HepG2 (cell line): Measurements from ENCODE around the gene ANKRD53. TPM values are rescaled to one million over a fixed set of nuclear protein-coding genes. Genes with fewer than 3 reads are reported as not detected.

ENCODE experiments used
- GABPA ChIP-seq, 2 experiments: IDR thresholded peaks; 2 replicates each; pipeline ENCODE4 v1.6.1; 2011 to 2016; ENCODE audit warnings: low read depth in 2 of 2, low read length in 1 of 2, missing biosample characterization in 1 of 2, missing genetic modification characterization in 1 of 2
- GZF1 ChIP-seq: sonication (generic); formaldehyde crosslinking; IDR thresholded peaks from 2 replicates; pipeline ENCODE4 v1.5.1; 2020; ENCODE audit warnings: mild to moderate bottlenecking, missing genetic modification reagents
- HDAC1 ChIP-seq: sonication (generic); formaldehyde crosslinking; IDR thresholded peaks from 2 replicates; pipeline ENCODE4 v1.5.1; 2020; ENCODE audit warnings: mild to moderate bottlenecking, missing genetic modification reagents
- HNRNPL ChIP-seq: fragments of 200-400 bp; formaldehyde crosslinking; IDR thresholded peaks from 2 replicates; pipeline ENCODE4 v1.6.1; 2017; ENCODE audit warnings: mild to moderate bottlenecking, low read depth, low read length
- KAT7 ChIP-seq: IDR thresholded peaks from 2 replicates; pipeline ENCODE4 v1.6.1; 2018; ENCODE audit warnings: borderline replicate concordance, missing compliant biosample characterization
- KLF16 ChIP-seq, 2 experiments: sonication (generic) in 1 of 2; formaldehyde crosslinking in 1 of 2; IDR thresholded peaks; 2 replicates each; pipeline versions ENCODE4 v1.6.1 to v1.8.0; 2016 to 2023; ENCODE audit warnings: missing genetic modification reagents in 2 of 2, missing compliant biosample characterization in 1 of 2
- KMT2B ChIP-seq: IDR thresholded peaks from 2 replicates; pipeline ENCODE4 v1.6.1; 2016; ENCODE audit warnings: missing genetic modification reagents, missing compliant biosample characterization
- MAFF ChIP-seq: IDR thresholded peaks from 2 replicates; pipeline ENCODE4 v1.6.1; 2011; ENCODE audit warnings: low read depth, low read length, improper control_type of control experiment
- MLXIP ChIP-seq: sonication (generic); formaldehyde crosslinking; IDR thresholded peaks from 2 replicates; pipeline ENCODE4 v1.9.0; 2021; ENCODE audit warnings: missing genetic modification reagents, borderline replicate concordance
- RFXANK ChIP-seq: IDR thresholded peaks from 2 replicates; pipeline ENCODE4 v1.6.1; 2016
- RXRB ChIP-seq: IDR thresholded peaks from 2 replicates; pipeline ENCODE4 v1.6.1; 2016; ENCODE audit warnings: borderline replicate concordance, missing genetic modification reagents, missing compliant biosample characterization
- SP5 ChIP-seq: IDR thresholded peaks from 2 replicates; pipeline ENCODE4 v1.6.1; 2016; ENCODE audit warnings: low read depth, borderline replicate concordance
- SPEN ChIP-seq: sonication (generic); formaldehyde crosslinking; IDR thresholded peaks from 2 replicates; pipeline ENCODE4 v1.5.1; 2020; ENCODE audit warnings: low read depth, mild to moderate bottlenecking, missing genetic modification reagents
- TIGD3 ChIP-seq: sonication (generic); formaldehyde crosslinking; IDR thresholded peaks from 2 replicates; pipeline ENCODE4 v1.5.1; 2020; ENCODE audit warnings: mild to moderate bottlenecking, missing genetic modification reagents, borderline replicate concordance
- TP53 ChIP-seq: sonication (generic); formaldehyde crosslinking; conservative IDR thresholded peaks from 2 replicates; pipeline ENCODE4 v1.4.0; 2020; ENCODE audit warnings: missing genetic modification reagents
- XRCC5 ChIP-seq: fragments of 200-400 bp; formaldehyde crosslinking; optimal IDR thresholded peaks from 2 replicates; pipeline ENCODE3; 2017; ENCODE audit warnings: mild to moderate bottlenecking, low read length
- ZBTB38 ChIP-seq: sonication (generic); formaldehyde crosslinking; IDR thresholded peaks from 2 replicates; pipeline ENCODE4 v1.5.1; 2020; ENCODE audit warnings: mild to moderate bottlenecking, missing genetic modification reagents
- ZBTB49 ChIP-seq: sonication (generic); formaldehyde crosslinking; IDR thresholded peaks from 2 replicates; pipeline ENCODE4 v1.4.0; 2020; ENCODE audit warnings: missing genetic modification reagents, borderline replicate concordance
- ZNF256 ChIP-seq: sonication (generic); formaldehyde crosslinking; conservative IDR thresholded peaks from 2 replicates; pipeline ENCODE4 v1.4.0; 2020; ENCODE audit warnings: missing genetic modification reagents
- ZNF331 ChIP-seq: sonication (generic); formaldehyde crosslinking; IDR thresholded peaks from 2 replicates; pipeline ENCODE4 v1.4.0; 2020; ENCODE audit warnings: missing genetic modification reagents
- ZNF510 ChIP-seq: sonication (generic); formaldehyde crosslinking; IDR thresholded peaks from 2 replicates; pipeline ENCODE4 v1.4.0; 2020; ENCODE audit warnings: low read depth, mild to moderate bottlenecking, missing genetic modification reagents
- ZNF761 ChIP-seq: sonication (generic); formaldehyde crosslinking; conservative IDR thresholded peaks from 2 replicates; pipeline ENCODE4 v1.4.0; 2020; ENCODE audit warnings: mild to moderate bottlenecking, missing genetic modification reagents
- polyA plus RNA-seq, 8 experiments: library from polyadenylated mRNA; depleted of rRNA in 3 of 8; stranded (reverse) in 7 of 8; unstranded in 1 of 8; fragments of >200 nt; fragmentation: Illumina TruSeq in 4 of 8; extraction: Trizol in 4 of 8; gene quantifications; 2 replicates each; pipeline versions ENCODE4 v1.2.1 to v1.2.3, GENCODE V29; 2011 to 2016; ENCODE audit warnings: low read depth in 4 of 8, missing spikeins in 1 of 8, mixed read lengths in 1 of 8; ENCODE audit not compliant: insufficient read depth in 1 of 8
- total RNA-seq, 5 experiments: library from RNA; depleted of rRNA; stranded (reverse); fragments of >200 nt; fragmentation: Illumina TruSeq; extraction: Trizol; gene quantifications; 2 replicates each; pipeline ENCODE4 v1.2.3, GENCODE V29; 2016; ENCODE audit warnings: low read depth in 1 of 5

ANKRD53 gene
- total and polyA plus RNA-seq, 2 of the 13 experiments (the other 11 are each of a cell fraction or from before 2014, with no cell fraction given): 0.15 TPM; not detected in 1

- TF ChIP-seq KLF16 (CRISPR knock-in tag; IDR thresholded peaks at IDR 0.05) (no peak), RXRB (CRISPR knock-in tag) (peak; percentile 22; the same call in 1 of the 2 replicates), SP5 (CRISPR knock-in tag) (peak; percentile 75; the same call in 1 of the 2 replicates), RFXANK (CRISPR knock-in tag) (0 out of 2 replicates have a peak, but pooled peaks have one; percentile 30), ZNF761 (CRISPR knock-in tag) (peak; percentile 72; the same call in 1 of the 2 replicates), ZNF256 (CRISPR knock-in tag) (0 out of 2 replicates have a peak, but pooled peaks have one; percentile 66), KAT7 (CRISPR knock-in tag) (no peak), MAFF (no peak), TIGD3 (CRISPR knock-in tag) (peak; percentile 89; the same call in 1 of the 2 replicates), SPEN (CRISPR knock-in tag) (peak; percentile 46; the same call in 1 of the 2 replicates), XRCC5 (peak; percentile 96), GABPA (IDR thresholded peaks at IDR 0.05; ENCODE audit: low read depth, low read length) (no peak), GABPA (CRISPR knock-in tag; IDR thresholded peaks at IDR 0.05; ENCODE audit: low read depth) (no peak), ZBTB38 (no peak), HDAC1 (peak; percentile 61; the same call in 1 of the 2 replicates), HNRNPL (no peak), TP53 (CRISPR knock-in tag) (no peak; the same call in 1 of the 2 replicates), KMT2B (CRISPR knock-in tag) (peak; percentile 48; the same call in 1 of the 2 replicates), ZBTB49 (CRISPR knock-in tag) (no peak), ZNF331 (CRISPR knock-in tag) (0 out of 2 replicates have a peak, but pooled peaks have one; percentile 40), GZF1 (CRISPR knock-in tag) (0 out of 2 replicates have a peak, but pooled peaks have one; percentile 71), MLXIP (CRISPR knock-in tag) (no peak), ZNF510 (CRISPR knock-in tag) (0 out of 2 replicates have a peak, but pooled peaks have one; percentile 54)
Measured at GRCh38 chr2:70948337-70949003, 30.0 kb upstream of the ANKRD53 start (continued).
